GM04504 (cell line): ENCODE data around the gene PRND.
A peak's percentile ranks its signal among the peaks of the same experiment; 100 is the strongest.
"Not testable (repeated sequence)": the region's sequence is repeated elsewhere in the genome, so short reads cannot be mapped to it uniquely, and the experiment has no call there.

Source experiments
- DNase-seq: peaks from one replicate; pipeline ENCODE4 v3.0.0-alpha.2; 2012; ENCODE audit warnings: low read depth

Gene PRND, protein sequence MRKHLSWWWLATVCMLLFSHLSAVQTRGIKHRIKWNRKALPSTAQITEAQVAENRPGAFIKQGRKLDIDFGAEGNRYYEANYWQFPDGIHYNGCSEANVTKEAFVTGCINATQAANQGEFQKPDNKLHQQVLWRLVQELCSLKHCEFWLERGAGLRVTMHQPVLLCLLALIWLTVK

DNA sequence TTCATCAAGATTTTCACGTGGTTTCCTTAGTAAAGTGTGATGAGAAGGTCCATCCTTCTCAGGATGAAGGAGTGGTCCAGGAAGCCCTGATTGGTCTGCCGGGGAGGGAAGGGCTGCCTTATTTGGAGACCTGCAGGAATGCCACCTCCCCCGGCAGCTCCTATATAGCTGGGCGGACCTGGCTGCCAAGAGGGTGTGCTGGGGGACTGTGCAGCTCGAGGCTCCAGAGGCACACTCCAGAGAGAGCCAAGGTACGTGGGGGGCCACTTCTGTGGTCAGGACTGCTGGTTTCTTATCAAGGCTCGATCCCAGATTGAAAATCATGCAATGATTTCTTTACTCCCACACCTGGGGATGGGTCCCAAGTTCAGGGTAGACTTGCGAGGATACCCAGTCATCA lies at the start of gene PRND:
PRND (plus strand) TSS at position 191 of the 400 bp plus-strand sequence. CDS start 2,643 bp downstream, outside the sequence.
- DNase-seq = no peak

DNA sequence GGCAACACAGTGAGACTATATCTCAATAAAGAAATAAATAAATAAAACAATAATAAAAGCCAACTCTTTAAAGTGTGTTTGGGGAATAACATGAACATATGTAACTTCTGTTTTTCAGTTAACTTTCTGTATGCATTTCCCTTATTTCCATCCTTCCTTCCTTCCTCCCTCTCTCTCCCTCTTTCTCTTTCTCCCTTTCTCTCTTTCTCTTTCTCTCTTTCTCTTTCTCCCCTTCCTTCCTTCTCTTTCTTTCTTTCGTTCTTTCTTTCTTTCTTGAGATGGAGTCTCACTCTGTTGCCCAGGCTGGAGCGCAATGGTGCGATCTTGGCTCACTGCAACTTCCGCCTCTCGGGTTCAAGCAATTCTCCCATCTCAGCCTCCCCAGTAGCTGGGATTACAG lies 48.8 kb upstream of the PRND start:
- no peak for DNase-seq

GRCh38 chr20:4673371-4674001 lies 48.2 kb upstream of the PRND start:
- no peak for DNase-seq

- DNase-seq = no peak
Measured at GRCh38 chr20:4674672-4675071, 47.0 kb upstream of the PRND start.

GRCh38 chr20:4677846-4678245 lies 43.9 kb upstream of the PRND start:
- DNase-seq = no peak

DNA sequence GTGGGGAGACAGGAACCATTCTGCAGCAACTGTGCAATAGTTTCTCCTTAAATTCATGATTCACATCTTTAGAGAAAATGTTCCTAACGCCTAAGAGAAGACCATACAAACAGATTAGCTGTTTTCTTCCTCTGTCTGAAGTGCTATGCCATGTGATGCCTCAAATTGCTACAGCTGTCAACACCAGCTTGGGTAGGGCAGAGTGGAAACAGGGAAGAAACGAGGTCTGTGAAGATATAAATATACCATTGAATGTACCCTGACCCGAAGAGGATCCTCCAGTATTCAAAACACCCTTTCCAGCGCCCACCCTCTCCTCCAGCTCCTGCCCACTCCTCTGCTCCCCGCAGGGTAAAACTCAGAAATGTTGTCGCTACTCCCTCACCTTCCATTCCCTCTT lies 40.3 kb upstream of the PRND start:
- no peak for DNase-seq

DNA sequence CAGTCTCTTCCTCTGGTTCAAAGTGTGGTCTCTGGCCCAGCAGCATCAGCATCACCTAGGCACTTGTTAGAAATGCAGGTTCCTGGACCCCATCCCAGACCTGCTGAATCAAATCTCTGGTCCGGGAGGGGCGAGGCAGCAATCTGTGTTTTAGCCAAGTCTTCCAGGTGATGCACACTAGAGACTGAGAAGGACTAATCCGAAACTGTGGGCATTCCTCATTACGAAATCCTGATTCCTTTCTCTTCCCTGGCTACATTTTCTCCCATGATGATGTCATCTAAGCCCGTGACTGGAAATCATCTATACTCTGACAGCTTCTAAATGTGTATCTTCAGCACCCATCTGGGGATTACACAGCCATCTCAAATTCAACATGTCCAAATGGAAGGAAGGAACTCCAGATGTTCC lies 39.7 kb upstream of the PRND start:
- peak; percentile 82 for DNase-seq

GRCh38 chr20:4682682-4683081 lies 39.0 kb upstream of the PRND start:
- no peak for DNase-seq

DNA sequence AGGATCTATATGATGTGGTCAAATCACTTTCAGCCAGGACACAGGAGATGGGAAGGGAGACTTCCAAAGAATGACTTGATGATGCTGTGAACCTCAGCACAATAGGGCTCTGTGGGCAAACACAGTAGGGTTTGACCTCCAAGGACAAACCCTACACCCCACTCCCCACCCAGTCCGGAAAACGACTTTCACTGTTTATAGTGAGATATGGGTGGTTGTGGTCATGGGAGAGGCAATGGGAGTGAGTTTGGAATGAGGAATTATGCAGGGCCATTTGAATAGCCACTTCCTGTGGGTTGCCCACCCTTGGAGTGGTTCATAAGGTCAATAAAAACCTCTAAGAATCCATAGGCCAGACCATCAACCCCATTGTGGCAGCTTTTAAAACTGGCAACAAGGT lies 38.4 kb upstream of the PRND start:
- DNase-seq = no peak

DNA sequence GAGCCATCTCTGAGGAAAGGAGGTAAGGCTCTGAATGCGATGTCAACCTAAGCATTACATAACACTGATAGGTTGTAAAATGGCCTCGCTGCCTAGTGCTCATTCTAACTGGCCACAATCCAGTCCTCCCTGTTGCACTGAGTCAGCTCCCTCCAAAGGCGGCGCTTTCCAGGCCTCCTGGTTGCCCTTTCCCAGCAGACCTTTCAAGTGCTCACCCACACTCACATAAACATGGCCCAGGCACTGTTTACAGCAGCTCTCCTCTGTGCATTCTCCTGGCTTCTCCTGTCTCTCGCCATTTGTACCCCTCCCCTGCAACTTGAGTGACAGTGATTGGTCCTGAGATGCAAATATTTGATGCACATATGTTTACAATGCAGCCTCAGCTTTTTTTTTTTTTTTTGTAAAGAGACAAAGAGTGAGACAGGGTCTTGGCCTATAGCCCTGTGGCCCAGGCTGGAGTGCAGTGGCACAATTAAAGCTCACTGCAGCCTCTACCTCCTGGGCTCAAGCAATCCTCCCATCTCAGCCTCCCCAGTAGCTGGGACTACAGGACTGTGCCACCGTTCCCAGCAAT lies 36.8 kb upstream of the PRND start:
- DNase-seq = no peak

GRCh38 chr20:4685923-4686221 lies 35.8 kb upstream of the PRND start:
- no peak for DNase-seq

- DNase-seq = no peak
Measured at GRCh38 chr20:4688305-4688704, 33.4 kb upstream of the PRND start.

- DNase-seq = no peak
Measured at GRCh38 chr20:4689220-4689619, 32.5 kb upstream of the PRND start.

DNA sequence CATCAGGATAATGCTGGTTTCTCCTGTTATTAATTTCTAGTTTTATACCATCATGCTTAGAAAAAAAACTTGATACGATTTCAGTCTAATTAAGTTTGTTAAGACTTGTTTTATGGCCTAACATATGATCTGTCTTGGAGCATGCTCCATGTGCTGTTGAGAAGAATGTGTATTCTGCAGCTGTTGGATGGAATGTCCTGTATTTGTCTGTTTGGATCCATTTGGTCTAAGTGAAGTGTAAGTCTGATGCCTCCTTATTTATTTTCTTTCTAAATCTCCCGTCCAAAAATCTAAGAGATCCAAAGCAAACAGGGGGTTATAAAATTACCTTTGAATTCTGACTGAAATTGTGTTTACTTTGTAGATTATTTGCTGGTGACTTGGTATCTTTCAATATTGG lies 30.0 kb upstream of the PRND start:
- DNase-seq = no peak

- no peak for DNase-seq
Measured at GRCh38 chr20:4694076-4694475, 27.6 kb upstream of the PRND start.

DNA sequence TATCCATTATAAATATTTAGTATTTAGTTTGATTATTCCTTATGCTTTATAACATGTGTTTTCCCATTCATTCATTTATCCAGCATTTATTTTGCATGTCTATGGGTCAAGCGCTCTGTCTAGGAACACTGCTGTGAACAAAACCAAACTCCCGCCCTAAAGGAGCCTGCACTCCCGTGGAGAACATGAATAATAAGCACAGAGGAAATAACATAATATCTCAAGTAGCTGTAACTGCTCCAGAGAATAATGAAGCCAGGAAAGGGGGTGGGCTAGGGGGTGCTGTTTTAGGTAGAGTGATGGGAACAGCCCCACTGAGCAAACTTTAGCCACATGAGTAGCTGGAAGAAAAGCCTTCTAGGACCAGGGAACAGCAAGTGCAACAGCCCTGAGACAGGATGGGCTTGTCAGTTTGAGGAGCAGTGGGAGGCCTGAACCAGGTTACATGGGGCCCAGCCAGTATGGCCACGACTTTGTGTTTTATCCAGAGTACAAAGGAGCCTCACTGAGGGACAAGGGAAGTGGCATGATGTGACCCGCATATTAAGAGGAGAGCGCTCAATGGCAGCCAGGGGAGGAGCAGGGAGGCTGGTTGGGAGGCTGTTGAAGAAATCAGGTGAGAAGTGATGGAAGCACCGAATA lies 24.4 kb upstream of the PRND start:
- DNase-seq = no peak

- no peak for DNase-seq
Measured at GRCh38 chr20:4697831-4698221, 23.9 kb upstream of the PRND start.

DNA sequence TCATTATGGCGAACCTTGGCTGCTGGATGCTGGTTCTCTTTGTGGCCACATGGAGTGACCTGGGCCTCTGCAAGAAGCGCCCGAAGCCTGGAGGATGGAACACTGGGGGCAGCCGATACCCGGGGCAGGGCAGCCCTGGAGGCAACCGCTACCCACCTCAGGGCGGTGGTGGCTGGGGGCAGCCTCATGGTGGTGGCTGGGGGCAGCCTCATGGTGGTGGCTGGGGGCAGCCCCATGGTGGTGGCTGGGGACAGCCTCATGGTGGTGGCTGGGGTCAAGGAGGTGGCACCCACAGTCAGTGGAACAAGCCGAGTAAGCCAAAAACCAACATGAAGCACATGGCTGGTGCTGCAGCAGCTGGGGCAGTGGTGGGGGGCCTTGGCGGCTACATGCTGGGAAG lies 22.5 kb upstream of the PRND start:
- no peak for DNase-seq

DNA sequence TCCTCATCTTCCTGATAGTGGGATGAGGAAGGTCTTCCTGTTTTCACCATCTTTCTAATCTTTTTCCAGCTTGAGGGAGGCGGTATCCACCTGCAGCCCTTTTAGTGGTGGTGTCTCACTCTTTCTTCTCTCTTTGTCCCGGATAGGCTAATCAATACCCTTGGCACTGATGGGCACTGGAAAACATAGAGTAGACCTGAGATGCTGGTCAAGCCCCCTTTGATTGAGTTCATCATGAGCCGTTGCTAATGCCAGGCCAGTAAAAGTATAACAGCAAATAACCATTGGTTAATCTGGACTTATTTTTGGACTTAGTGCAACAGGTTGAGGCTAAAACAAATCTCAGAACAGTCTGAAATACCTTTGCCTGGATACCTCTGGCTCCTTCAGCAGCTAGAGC lies 21.8 kb upstream of the PRND start:
- DNase-seq = no peak

GRCh38 chr20:4702562-4703280 lies 19.0 kb upstream of the PRND start:
- no peak for DNase-seq

DNA sequence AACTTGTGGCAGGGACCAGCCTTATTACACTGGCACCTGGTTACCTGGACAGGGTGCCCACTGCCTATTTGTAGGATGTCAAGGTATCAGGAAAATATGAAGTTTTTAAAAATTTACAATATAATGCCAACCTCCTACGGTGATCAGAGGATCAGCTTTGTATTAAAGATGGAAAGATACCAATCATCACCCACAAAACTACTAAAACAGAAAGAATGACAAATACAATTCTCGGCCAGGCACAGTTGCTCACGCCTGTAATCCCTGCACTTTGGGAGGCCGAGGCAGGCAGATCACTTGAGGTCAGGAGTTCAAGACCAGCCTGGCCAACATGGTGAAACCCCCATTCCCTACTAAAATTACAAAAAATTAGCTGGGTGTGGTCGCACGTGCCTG lies 18.4 kb upstream of the PRND start:
- DNase-seq = no peak

DNA sequence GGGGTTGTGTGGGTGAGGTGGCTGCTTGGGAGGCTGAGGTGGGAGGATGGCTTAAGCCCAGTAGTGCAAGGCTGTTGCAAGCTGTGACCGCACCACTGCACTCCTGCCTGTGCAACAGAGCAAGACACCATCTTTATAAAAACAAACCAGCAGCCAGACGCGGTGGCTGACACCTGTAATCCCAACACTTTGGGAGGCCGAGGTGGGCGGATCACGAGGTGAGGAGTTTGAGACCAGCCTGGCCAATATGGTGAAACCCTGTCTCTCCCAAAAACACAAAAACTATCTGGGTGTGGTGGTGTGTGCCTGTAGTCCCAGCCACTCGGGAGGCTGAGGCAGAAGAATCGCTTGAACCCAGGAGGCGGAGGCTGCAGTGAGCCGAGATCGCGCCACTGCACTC lies 14.8 kb upstream of the PRND start:
- DNase-seq = not testable (repeated sequence)

DNA sequence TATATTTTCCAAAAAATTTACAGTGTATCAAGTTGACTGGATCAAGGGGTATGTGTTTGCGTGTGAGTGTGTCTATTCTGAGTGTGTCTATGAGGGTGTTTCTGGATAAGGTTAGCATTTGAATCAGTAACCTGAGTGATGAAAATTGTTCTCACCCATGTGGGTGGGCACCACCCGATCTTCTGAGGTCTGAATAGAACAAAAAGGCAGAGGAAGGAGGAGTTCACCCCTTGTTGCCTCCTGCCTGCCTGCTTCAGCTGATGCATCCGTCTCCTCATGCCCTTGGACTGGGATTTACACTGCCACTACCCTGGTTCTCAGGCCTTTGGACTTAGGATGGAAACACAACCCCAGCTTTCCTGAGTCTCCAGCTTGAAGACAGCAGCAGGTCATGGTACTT lies 13.7 kb upstream of the PRND start:
- no peak for DNase-seq
